ENCODE data around the gene KLRC1. TPM values are rescaled to one million over a fixed set of nuclear protein-coding genes. Genes with fewer than 3 reads are reported as not detected.

KLRC1 gene
- total RNA-seq, result under 1 TPM in 1 of 2 donors, not detected in 1; 0.59 TPM

DNA sequence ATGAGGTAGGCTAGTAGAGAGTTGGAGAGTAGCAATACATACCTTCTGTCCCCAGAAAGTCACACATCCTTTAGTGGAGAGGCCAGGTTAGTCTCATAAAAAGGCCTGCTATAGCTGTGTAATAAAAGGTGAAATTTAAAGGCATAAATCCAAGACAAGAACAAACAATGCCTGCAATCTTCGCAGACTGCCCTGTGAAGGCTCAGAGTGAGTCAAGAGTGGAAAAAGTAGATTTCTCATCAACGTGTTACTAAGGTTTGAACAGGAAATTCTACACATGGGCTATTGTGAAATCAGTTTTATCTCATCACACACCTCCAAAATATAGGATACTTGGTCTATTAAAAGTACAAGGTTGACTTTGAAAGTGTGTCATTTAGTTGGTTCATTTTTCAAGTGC, at the start of gene KLRC1:
Gene KLRC1 (minus strand): TSS at position 222 of the 400 bp plus-strand sequence. CDS start 2,221 bp downstream, outside the sequence.
- no peaks in the 10 kb centered on the region for H3K27me3 ChIP-seq (replicated peaks; ENCODE audit: insufficient read depth)
- WGBS, result 23% methylated on average over 2 of the region's 2 CpGs
- no peak for DNase-seq (ENCODE audit: low spot score)
- intact Hi-C loops (cut with DNase I), result no loop called here
- H3K4me1 ChIP-seq (replicated peaks), result no peaks in the 10 kb centered on the region
- H3K4me3 ChIP-seq, result no peak within 1 kb of the TSS
- no peak within 1 kb of the TSS for H3K27ac ChIP-seq
- H3K36me3 ChIP-seq, result no peaks in the 10 kb centered on the region
- H3K9me3 ChIP-seq, result no peaks in the 10 kb centered on the region
- TF ChIP-seq CTCF (IDR thresholded peaks at IDR 0.05), result no peak
- no peak for TF ChIP-seq POLR2A (IDR thresholded peaks at IDR 0.05)
- TF ChIP-seq POLR2AphosphoS5 (IDR thresholded peaks at IDR 0.05), result no peak

DNA sequence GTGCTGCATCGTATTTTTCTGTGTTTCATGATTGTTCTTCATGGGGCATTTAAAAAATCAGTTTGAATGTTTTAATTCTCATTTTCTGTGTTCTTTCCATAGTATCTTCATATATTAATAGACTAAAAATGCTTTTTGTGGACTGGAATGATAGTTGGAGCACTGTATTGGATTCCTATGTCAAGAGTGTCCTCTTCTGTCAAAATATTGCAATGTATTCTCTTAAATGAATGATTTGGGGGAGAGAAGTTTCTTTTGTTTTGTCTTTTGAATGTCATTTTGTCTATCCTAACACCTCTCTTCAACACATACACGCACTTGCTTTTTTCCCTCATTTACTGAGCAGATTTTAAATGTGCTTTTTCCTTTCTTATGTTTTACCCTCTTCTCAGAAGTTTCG, 47.9 kb upstream of the KLRC1 start:
- Histone ChIP-seq H3K27me3 (replicated peaks; ENCODE audit: insufficient read depth) (no peaks in the 10 kb centered on the region), H3K9me3 (no peaks in the 10 kb centered on the region), H3K27ac (no peak overlapping the region), H3K36me3 (no peaks in the 10 kb centered on the region), H3K4me3 (no peak overlapping the region), H3K4me1 (replicated peaks) (no peaks in the 10 kb centered on the region)
- intact Hi-C loops (cut with DNase I), result no loop called here
- TF ChIP-seq CTCF (IDR thresholded peaks at IDR 0.05) (no peak), POLR2A (IDR thresholded peaks at IDR 0.05) (no peak), POLR2AphosphoS5 (IDR thresholded peaks at IDR 0.05) (no peak)
- DNase-seq (ENCODE audit: low spot score), result no peak
- 36% methylated on average over 3 of the region's 3 CpGs for WGBS

DNA sequence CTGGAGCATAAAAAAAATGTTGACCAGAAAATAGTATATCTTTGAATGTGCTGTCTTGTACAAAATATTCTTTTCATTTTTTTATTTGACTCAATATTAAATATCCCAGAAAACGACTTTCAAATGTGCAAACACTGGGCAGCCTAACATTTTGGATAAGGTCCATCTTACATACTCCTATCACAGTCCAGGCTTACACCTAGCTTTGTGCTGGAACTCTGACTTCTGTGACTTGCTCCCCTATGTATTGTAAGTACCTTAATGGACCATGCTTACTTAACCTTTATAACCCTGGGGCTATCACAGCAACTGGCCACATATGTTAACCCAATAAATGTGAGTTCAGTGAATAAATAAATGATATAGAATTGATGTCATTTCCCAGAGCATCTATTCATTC, 44.9 kb upstream of the KLRC1 start:
- no peak for DNase-seq (ENCODE audit: low spot score)
- Histone ChIP-seq H3K36me3 (no peaks in the 10 kb centered on the region), H3K4me1 (replicated peaks) (no peaks in the 10 kb centered on the region), H3K9me3 (no peaks in the 10 kb centered on the region), H3K27me3 (replicated peaks; ENCODE audit: insufficient read depth) (no peaks in the 10 kb centered on the region), H3K4me3 (no peak overlapping the region), H3K27ac (no peak overlapping the region)
- TF ChIP-seq CTCF (IDR thresholded peaks at IDR 0.05), result no peak
- no peak for TF ChIP-seq POLR2AphosphoS5 (IDR thresholded peaks at IDR 0.05)
- no peak for TF ChIP-seq POLR2A (IDR thresholded peaks at IDR 0.05)
- intact Hi-C loops (cut with DNase I), result no loop called here
- 22% methylated on average over 1 of the region's 1 CpG for WGBS

DNA sequence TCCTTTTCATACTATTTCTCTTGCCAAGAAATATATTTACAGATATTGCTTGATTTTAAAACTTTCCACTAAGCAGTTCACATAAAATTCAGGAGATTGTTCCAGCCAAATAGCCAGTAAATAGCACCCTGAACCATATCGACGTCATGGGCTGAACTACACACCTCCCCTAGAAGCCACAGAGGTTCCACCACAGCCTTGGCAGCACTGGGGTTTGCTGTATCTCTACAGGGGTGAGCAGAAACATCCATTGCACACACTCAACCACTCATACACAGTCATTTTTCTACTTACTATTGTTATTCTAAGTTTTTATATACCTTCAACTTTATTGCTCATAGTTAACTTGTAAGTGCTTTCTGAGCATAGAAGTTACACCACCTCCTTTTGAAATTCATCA, 44.4 kb upstream of the KLRC1 start:
- H3K9me3 ChIP-seq, result no peaks in the 10 kb centered on the region

More for the DNA sequence above, 44.4 kb upstream of the KLRC1 start:
- Histone ChIP-seq H3K27me3 (replicated peaks; ENCODE audit: insufficient read depth) (no peaks in the 10 kb centered on the region), H3K36me3 (no peaks in the 10 kb centered on the region), H3K4me3 (no peak overlapping the region), H3K27ac (no peak overlapping the region), H3K4me1 (replicated peaks) (no peaks in the 10 kb centered on the region)
- DNase-seq (ENCODE audit: low spot score), result no peak
- TF ChIP-seq POLR2A (IDR thresholded peaks at IDR 0.05) (no peak), POLR2AphosphoS5 (IDR thresholded peaks at IDR 0.05) (no peak), CTCF (IDR thresholded peaks at IDR 0.05) (no peak)
- WGBS, result 45% methylated on average over 2 of the region's 2 CpGs
- intact Hi-C loops (cut with DNase I), result no loop called here

All from prostate gland (tissue), 2 donors.